HCT116 (cell line): Measurements from ENCODE around the gene ASNSD1. TPM values are rescaled to one million over a fixed set of nuclear protein-coding genes. Genes with fewer than 3 reads are reported as not detected.

Experiments used
- ATAC-seq: fragments of 200-7000 bp; cut with Tn5 transposase; 2 replicates; pipeline ENCODE4 v1.9.1; 2020; ENCODE audit warnings: mild to moderate bottlenecking, moderate library complexity
- BruUV-seq: library from RNA; stranded (reverse); fragments of 400-500 nt; replicated peaks from 2 replicates; lab custom pipeline; 2021; lab: Mats Ljungman, UMichigan
- CTCF ChIA-PET: fragments of 300-600 bp; sonication (Branson Sonifier 250); formaldehyde crosslinking; loops from one replicate; lab custom pipeline; 2021; ENCODE audit warnings: antibody characterized with exemption; lab: Charles Lee
- POLR2A ChIA-PET: fragments of 300-600, 350-600 bp; sonication (Branson Sonifier 250); formaldehyde crosslinking; loops from one replicate; lab custom pipeline; 2021; ENCODE audit warnings: antibody characterized with exemption; lab: Charles Lee
- RAD21 ChIA-PET, 2 experiments: fragments of 300-600 bp; sonication (Branson Sonifier 250); formaldehyde crosslinking; loops; one replicate each; lab custom pipeline; 2023; ENCODE audit warnings: low total read pairs in 2 of 2; ENCODE audit not compliant: uncharacterized antibody in 2 of 2, unreplicated experiment in 2 of 2, low non-redundant PET in 1 of 2; lab: Charles Lee
- DNase-seq: peaks from one replicate; pipeline ENCODE4 v3.0.0-alpha.2; 2010; ENCODE audit warnings: low read depth, low spot score
- H2AFZ ChIP-seq: fragments of 200-600 bp; shearing (Covaris generic), sonication (generic); 2 replicates; pipeline ENCODE4 v1.6.1; 2017; ENCODE audit warnings: low read depth, mixed run types, mixed read lengths, antibody characterized with exemption, low read length; ENCODE audit not compliant: poor library complexity, severe bottlenecking
- H3K27ac ChIP-seq: 2 replicates; pipeline ENCODE4 v1.5.1; 2012; ENCODE audit warnings: low read depth, low read length
- H3K27me3 ChIP-seq: fragments of 200-600 bp; sonication (generic); 2 replicates; pipeline ENCODE4 v1.6.1; 2016; ENCODE audit warnings: mixed run types, low read length, mixed read lengths; ENCODE audit not compliant: insufficient read depth
- H3K36me3 ChIP-seq, 2 experiments: fragments of 200-500 bp in 1 of 2; fragments of 200-600 bp in 1 of 2; sonication (Bioruptor generic) in 1 of 2; sonication (generic) in 1 of 2; 2 replicates each; pipeline versions ENCODE4 v1.5.1 to v1.6.1; 2014 to 2016; ENCODE audit warnings: low read length in 2 of 2, inconsistent platforms in 1 of 2, mixed read lengths in 1 of 2, mixed run types in 1 of 2; ENCODE audit not compliant: insufficient read depth in 2 of 2, control insufficient read depth in 1 of 2
- H3K4me1 ChIP-seq, 2 experiments: fragments of 200-600 bp in 1 of 2; sonication (generic) in 1 of 2; 2 replicates each; pipeline versions ENCODE4 v1.5.1 to v1.6.1; 2012 to 2017; ENCODE audit warnings: low read length in 2 of 2, inconsistent platforms in 1 of 2, mild to moderate bottlenecking in 1 of 2, mixed read lengths in 1 of 2, mixed run types in 1 of 2, moderate library complexity in 1 of 2; ENCODE audit not compliant: insufficient read depth in 2 of 2, control insufficient read depth in 1 of 2
- H3K4me2 ChIP-seq: fragments of 200-600 bp; sonication (generic); 2 replicates; pipeline ENCODE4 v1.6.1; 2017; ENCODE audit warnings: mixed run types, low read length, mixed read lengths
- H3K4me3 ChIP-seq, 2 experiments: fragments of 200-600 bp in 1 of 2; sonication (generic) in 1 of 2; replicated peaks in 1 of 2; 2 replicates each; pipeline ENCODE4 v1.5.1; 2011 to 2016; ENCODE audit warnings: low read length in 2 of 2, control low read depth in 1 of 2, low read depth in 1 of 2, mild to moderate bottlenecking in 1 of 2, mixed read lengths in 1 of 2, mixed run types in 1 of 2
- H3K79me2 ChIP-seq: fragments of 200-600 bp; sonication (generic); 2 replicates; pipeline ENCODE4 v1.6.1; 2017; ENCODE audit warnings: mild to moderate bottlenecking, mixed run types, low read length, moderate library complexity, mixed read lengths; ENCODE audit not compliant: insufficient read depth
- H3K9ac ChIP-seq: fragments of 200-600 bp; sonication (generic); 2 replicates; pipeline ENCODE4 v1.6.1; 2016; ENCODE audit warnings: low read length, mixed read lengths
- H3K9me2 ChIP-seq: fragments of 200-600 bp; sonication (generic), shearing (Covaris generic); 2 replicates; pipeline ENCODE4 v1.6.1; 2017; ENCODE audit warnings: mixed run types, mild to moderate bottlenecking, moderate library complexity; ENCODE audit not compliant: insufficient read depth
- H3K9me3 ChIP-seq, 2 experiments: fragments of 200-500 bp in 1 of 2; fragments of 200-600 bp in 1 of 2; sonication (Bioruptor generic) in 1 of 2; sonication (generic) in 1 of 2; 2 replicates each; pipeline ENCODE4 v1.6.1; 2014 to 2017; ENCODE audit warnings: low read length in 2 of 2, mixed read lengths in 2 of 2, inconsistent platforms in 1 of 2, low read depth in 1 of 2, mild to moderate bottlenecking in 1 of 2, mixed run types in 1 of 2, moderate library complexity in 1 of 2; ENCODE audit not compliant: control insufficient read depth in 1 of 2, insufficient read depth in 1 of 2
- H4K20me1 ChIP-seq: fragments of 200-600 bp; sonication (generic), shearing (Covaris generic); 2 replicates; pipeline ENCODE4 v1.6.1; 2017; ENCODE audit warnings: mixed run types, mild to moderate bottlenecking, moderate library complexity; ENCODE audit not compliant: insufficient read depth
- CEBPB ChIP-seq: IDR thresholded peaks from 2 replicates; pipeline ENCODE4 v1.6.1; 2012; ENCODE audit warnings: low read depth
- EGR1 ChIP-seq: IDR thresholded peaks from 2 replicates; pipeline ENCODE4 v1.6.1; 2012; ENCODE audit warnings: low read depth
- ELF1 ChIP-seq: IDR thresholded peaks from 2 replicates; pipeline ENCODE4 v1.6.1; 2012; ENCODE audit warnings: low read depth, borderline replicate concordance
- EZH2 ChIP-seq: fragments of 200-600 bp; sonication (generic); IDR thresholded peaks from 2 replicates; pipeline ENCODE4 v1.6.1; 2017; ENCODE audit warnings: antibody characterized with exemption, mixed run types
- EZH2phosphoT487 ChIP-seq: fragments of 200-600 bp; IDR thresholded peaks from 2 replicates; pipeline ENCODE4 v1.6.1; 2018; ENCODE audit warnings: antibody characterized with exemption, borderline replicate concordance
- FOSL1 ChIP-seq: IDR thresholded peaks from 2 replicates; pipeline ENCODE4 v1.6.1; 2012; ENCODE audit warnings: low read depth
- JUND ChIP-seq: IDR thresholded peaks from 2 replicates; pipeline ENCODE4 v1.6.1; 2012
- POLR2A ChIP-seq: IDR thresholded peaks from 2 replicates; pipeline ENCODE4 v1.7.0; 2011; ENCODE audit warnings: borderline replicate concordance; ENCODE audit not compliant: insufficient read depth, insufficient read length; ENCODE audit errors: extremely low read depth
- RAD21 ChIP-seq: IDR thresholded peaks from 2 replicates; pipeline ENCODE4 v1.6.1; 2012; ENCODE audit warnings: low read depth, mild to moderate bottlenecking
- SP1 ChIP-seq: IDR thresholded peaks from 2 replicates; pipeline ENCODE4 v1.6.1; 2012; ENCODE audit warnings: low read depth
- SRF ChIP-seq: IDR thresholded peaks from 2 replicates; pipeline ENCODE4 v1.6.1; 2012; ENCODE audit warnings: low read depth
- TCF7L2 ChIP-seq: IDR thresholded peaks from 2 replicates; pipeline ENCODE4 v1.7.0; 2011; ENCODE audit warnings: borderline replicate concordance, inconsistent platforms; ENCODE audit not compliant: insufficient read depth, insufficient read length; ENCODE audit errors: extremely low read depth
- intact Hi-C: fragments of 100-400 bp; cut with micrococcal nuclease; formaldehyde crosslinking; loops from 2 replicates; pipeline ENCODE4 v1.10.0; 2022
- total RNA-seq: library from RNA; stranded (reverse); gene quantifications from one replicate; pipeline ENCODE4 v1.2.1, GENCODE V29; 2021; ENCODE audit not compliant: unreplicated experiment
- TF ChIP-seq, protein P1 (sequence below): IDR thresholded peaks from 2 replicates; pipeline ENCODE4 v1.6.1; 2012
- TF ChIP-seq, protein P2 (sequence below), 3 experiments: fragments of 200-600 bp in 1 of 3; sonication (generic) in 1 of 3; IDR thresholded peaks in 2 of 3; conservative IDR thresholded peaks in 1 of 3; 2 replicates each; pipeline ENCODE4 v1.5.1; 2012 to 2017; ENCODE audit warnings: low read depth in 2 of 3, low read length in 2 of 3, antibody characterized with exemption in 1 of 3, borderline replicate concordance in 1 of 3, control low read depth in 1 of 3, mild to moderate bottlenecking in 1 of 3, mixed read lengths in 1 of 3, mixed run types in 1 of 3, moderate library complexity in 1 of 3; ENCODE audit not compliant: insufficient read depth in 1 of 3
- TF ChIP-seq, protein P3 (sequence below): IDR thresholded peaks from 2 replicates; pipeline ENCODE4 v1.6.1; 2012

Gene ASNSD1
- total RNA-seq, 1 experiment from 2014 or later, result 33.6 TPM

DNA sequence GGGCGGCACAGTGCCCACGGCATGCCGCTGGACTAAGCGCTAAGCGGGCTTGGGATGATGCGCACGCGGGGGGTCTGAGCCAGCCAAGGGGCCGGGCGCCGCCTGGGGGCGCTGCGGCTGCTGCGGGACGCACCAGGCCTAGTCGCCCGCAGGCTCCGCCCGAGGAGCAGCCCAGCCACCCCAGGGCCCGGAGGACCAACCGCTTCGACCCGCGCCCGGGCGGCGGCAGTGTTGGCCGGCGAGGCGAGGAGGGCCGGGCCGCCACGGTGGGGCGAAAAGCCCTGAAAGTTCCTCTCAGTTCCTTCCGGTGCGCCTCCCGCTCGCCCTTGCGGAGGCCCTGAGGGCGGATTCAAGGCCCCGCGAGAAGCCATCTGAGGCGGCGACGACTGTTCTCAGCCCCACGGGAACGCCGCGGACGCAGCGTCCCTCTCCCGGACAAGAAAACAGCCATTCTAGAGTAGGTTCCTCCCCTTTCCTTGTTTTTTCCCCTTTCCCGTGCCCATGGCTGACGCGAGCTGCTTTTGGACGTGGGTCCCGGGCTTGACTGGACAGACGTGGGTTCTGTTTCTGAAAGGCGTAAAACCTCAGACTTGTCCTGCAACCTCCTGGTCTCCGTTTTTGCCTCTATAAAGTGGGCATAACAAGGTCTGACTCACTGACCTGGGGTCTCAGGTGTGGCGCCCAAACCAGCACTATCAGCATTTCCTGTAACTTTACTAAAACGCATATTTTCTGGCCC, 13.3 kb downstream of the ASNSD1 start, which contains the start of gene ANKAR:
ANKAR (plus strand) TSS at position 297 of the 739 bp plus-strand sequence. CDS start 1,821 bp downstream, outside the sequence.
- RAD21 ChIA-PET, result no interaction called here

More for the DNA sequence above, 13.3 kb downstream of the ASNSD1 start, which contains the start of gene ANKAR:
- no peak within 1 kb of the TSS for H3K4me2 ChIP-seq
- CTCF ChIA-PET, result no interaction called here
- no peak within 1 kb of the TSS for H3K27ac ChIP-seq
- peaks cover 2% of the 10 kb centered on the region; the same call in 1 of the 2 replicates for H3K9me2 ChIP-seq
- no peak within 1 kb of the TSS for H3K9ac ChIP-seq
- POLR2A ChIA-PET, result no interaction called here
- H3K27me3 ChIP-seq, result no peaks in the 10 kb centered on the region
- H3K79me2 ChIP-seq, result no peaks in the 10 kb centered on the region
- intact Hi-C loops, result no loop called here
- H3K36me3 ChIP-seq, result peaks cover 10 to 12% of the 10 kb centered on the region in 2 experiments; a peak in 2 of 4 replicates
- DNase-seq, result no peak
- H4K20me1 ChIP-seq, result no peaks in the 10 kb centered on the region
- TF ChIP-seq EGR1, result no peak
- TF ChIP-seq, protein P1, sequence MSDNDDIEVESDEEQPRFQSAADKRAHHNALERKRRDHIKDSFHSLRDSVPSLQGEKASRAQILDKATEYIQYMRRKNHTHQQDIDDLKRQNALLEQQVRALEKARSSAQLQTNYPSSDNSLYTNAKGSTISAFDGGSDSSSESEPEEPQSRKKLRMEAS, result no peak
- no peak for TF ChIP-seq SP1
- TF ChIP-seq, protein P2, sequence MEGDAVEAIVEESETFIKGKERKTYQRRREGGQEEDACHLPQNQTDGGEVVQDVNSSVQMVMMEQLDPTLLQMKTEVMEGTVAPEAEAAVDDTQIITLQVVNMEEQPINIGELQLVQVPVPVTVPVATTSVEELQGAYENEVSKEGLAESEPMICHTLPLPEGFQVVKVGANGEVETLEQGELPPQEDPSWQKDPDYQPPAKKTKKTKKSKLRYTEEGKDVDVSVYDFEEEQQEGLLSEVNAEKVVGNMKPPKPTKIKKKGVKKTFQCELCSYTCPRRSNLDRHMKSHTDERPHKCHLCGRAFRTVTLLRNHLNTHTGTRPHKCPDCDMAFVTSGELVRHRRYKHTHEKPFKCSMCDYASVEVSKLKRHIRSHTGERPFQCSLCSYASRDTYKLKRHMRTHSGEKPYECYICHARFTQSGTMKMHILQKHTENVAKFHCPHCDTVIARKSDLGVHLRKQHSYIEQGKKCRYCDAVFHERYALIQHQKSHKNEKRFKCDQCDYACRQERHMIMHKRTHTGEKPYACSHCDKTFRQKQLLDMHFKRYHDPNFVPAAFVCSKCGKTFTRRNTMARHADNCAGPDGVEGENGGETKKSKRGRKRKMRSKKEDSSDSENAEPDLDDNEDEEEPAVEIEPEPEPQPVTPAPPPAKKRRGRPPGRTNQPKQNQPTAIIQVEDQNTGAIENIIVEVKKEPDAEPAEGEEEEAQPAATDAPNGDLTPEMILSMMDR (IDR thresholded peaks at IDR 0.05 in 2 of 3, conservative IDR thresholded peaks at IDR 0.05 in 1 of 3; ENCODE audit: borderline replicate concordance in 1 of 3, insufficient read depth in 1 of 3, low read depth in 2 of 3, low read length in 2 of 3), result no peak
- TF ChIP-seq, protein P3, sequence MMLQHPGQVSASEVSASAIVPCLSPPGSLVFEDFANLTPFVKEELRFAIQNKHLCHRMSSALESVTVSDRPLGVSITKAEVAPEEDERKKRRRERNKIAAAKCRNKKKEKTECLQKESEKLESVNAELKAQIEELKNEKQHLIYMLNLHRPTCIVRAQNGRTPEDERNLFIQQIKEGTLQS, result no peak
- no peak for TF ChIP-seq EZH2phosphoT487
- TF ChIP-seq CEBPB, result no peak
- TF ChIP-seq POLR2A, result no peak
- TF ChIP-seq RAD21, result no peak
- TF ChIP-seq SRF, result no peak
- no peak for TF ChIP-seq FOSL1
- no peak for TF ChIP-seq EZH2
- TF ChIP-seq ELF1, result no peak
- no peak for TF ChIP-seq TCF7L2
- no peak for TF ChIP-seq JUND
- ATAC-seq, result no peak
- no TSS peak for BruUV-seq
- H3K4me1 ChIP-seq, result no peaks in the 10 kb centered on the region
- no peaks in the 10 kb centered on the region for H3K9me3 ChIP-seq
- H2AFZ ChIP-seq, result no peak within 1 kb of the TSS
- no peak within 1 kb of the TSS for H3K4me3 ChIP-seq
